NOMO-1 treated with DMSO at 0.1 percent for 48 hours (cell line): ENCODE results near the gene FBXL16.

Experiments used
- DNase-seq: peaks from one replicate; lab custom pipeline; 2025; ENCODE audit not compliant: unreplicated experiment; lab: John Stamatoyannopoulos, UW

FBXL16 gene

DNA sequence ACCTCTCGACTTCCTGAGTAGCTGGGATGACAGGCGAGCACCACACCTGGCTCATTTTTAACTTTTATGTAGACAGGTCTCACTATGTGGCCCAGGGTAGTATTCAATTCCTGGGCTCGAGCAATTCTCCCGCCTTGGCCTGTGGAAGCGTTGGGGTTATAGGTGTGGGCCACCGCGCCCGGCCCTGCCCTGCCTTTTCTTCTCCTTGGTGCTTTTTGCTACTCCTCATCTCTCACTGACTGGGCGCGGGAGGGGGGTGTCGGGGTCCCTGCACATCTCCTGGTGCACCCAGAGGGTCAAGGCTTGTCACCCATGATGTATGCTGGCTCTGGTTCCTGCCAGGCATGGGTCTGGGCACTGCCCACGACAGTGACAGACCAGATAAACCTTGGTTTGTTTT, 61.0 kb downstream of the FBXL16 start:
- DNase-seq, result no peak

DNA sequence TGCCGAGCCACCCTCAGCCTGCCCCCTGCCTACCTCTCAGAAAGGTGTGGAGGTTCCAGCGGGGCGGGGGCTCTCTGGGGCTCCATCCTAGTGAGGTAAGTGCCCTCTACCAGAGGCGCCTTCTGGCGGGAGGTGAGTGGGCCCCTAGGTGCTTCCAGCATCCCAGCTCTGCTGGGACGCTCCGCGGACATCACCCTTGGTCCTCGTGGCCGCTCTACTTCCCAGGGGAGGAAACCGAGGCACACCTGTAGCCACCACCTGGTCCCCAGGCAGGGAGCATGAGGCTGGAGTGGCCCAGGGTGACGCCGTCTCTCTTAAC, 62.6 kb downstream of the FBXL16 start:
- no peak for DNase-seq
